ENCODE measurements around the gene KDM2A.
"Not testable (repeated sequence)": the region's sequence is repeated elsewhere in the genome, so short reads cannot be mapped to it uniquely, and the experiment has no call there.

Gene KDM2A

GRCh38 chr11:67168911-67169310, 49.8 kb downstream of the KDM2A start:
- DNase-seq (ENCODE audit: low spot score), result not testable (repeated sequence)

GRCh38 chr11:67174311-67174710, 55.2 kb downstream of the KDM2A start:
- DNase-seq (ENCODE audit: low spot score), result no peak

DNA sequence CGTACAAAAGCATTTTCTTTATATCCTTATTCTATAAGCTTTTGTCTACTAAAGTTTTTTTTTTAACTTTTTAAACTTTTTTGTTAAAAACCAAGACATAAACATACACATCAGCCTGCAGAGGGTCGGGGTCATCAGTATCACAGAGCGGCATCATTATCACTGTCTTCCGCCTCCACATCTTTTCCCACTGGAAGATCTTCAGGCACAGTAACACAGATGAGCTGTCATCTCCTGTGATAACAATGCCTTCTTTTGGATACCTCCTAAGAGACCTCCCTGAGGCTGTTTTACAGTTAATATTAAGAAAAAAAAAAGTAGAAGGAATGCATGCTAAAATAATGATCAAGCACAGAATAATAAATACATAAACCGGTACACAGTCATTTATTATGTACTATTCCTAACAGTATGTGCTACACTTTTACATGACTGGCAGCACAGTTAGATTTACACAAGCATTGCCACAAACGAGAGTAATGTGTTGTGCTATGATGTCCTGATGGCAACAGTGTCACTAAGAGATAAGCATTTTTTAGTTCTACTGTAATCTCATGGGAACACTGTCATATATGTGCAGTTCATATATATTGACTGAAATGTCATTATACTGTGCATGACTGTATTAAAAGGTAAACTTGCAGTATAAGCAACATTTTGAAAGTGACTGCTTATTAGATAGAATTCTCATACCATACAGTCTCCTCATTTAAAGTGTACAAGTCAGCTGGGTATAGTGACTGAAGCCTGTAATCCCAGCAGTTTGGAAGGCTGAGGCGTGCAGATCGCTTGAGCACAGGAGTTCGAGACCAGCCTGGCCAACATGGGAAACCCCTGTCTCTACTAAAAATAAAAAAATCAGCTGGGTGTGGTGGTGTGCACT, 58.6 kb downstream of the KDM2A start:
- no peak for DNase-seq (ENCODE audit: low spot score)

- no peak for DNase-seq (ENCODE audit: low spot score)
Measured at GRCh38 chr11:67178421-67178820, 59.4 kb downstream of the KDM2A start.

DNA sequence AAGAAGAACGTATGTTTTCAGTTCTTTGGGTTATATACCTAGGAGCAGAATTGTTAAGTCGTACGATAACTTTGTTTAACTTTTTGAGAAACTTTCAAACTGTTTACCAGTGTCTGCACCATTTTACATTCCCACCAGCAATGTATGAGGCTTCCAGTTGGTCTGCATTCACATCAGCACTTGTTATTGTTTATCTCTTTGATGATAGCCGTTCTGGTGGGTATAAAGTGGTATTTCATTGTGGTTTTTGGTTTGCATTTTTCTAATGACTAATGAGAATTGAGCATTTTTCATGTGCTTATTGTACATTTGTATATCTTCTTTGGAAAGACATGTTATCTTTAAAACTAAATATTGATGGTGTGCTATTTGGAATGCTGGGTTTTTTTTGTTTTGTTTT, 59.8 kb downstream of the KDM2A start:
- DNase-seq (ENCODE audit: low spot score), result no peak

- DNase-seq (ENCODE audit: low spot score), result no peak
Measured at GRCh38 chr11:67179892-67180490, 60.9 kb downstream of the KDM2A start.

GRCh38 chr11:67194096-67194495, 75.0 kb downstream of the KDM2A start:
- no peak for DNase-seq (ENCODE audit: low spot score)

DNA sequence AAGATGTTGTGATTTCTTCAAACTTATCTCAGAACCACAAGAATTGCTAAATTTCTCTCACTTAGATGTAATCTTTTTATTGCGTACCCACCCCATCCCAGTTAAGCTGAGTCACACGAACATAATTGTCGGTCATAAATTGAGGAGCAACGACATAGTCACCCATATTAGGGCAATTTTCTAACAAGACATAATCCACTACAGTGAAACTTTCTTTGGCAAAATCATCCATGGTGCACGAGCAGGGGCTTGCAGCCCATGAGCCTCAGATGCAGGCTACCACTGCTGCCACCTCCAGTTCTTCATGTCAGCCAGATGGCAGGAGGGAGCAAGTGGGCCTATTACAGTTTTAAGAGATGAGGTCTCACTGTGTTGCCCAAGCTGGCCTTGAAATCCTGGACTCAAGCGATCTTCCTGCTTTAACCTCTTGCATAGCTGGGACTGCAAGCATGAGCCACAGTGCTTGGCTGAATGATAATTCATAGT, 77.0 kb downstream of the KDM2A start:
- no peak for DNase-seq (ENCODE audit: low spot score)

DNA sequence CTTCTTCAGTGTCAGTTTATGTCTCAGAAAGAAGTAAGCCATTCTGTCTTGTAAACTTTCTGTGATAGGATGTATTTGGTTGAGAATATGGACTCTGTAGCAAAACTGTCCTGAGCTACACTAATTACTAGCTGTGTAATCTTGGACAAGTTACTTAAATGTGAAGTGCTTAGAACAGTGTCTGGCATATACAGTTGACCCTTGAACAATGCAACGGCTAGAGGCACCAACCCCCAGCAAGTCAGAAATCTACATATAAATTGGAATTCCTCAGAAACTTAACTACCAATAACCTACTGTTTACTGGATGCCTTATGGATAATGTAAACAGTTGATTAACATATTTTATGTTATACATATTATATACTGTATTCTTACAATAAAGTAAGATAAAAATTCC, 78.5 kb downstream of the KDM2A start:
- DNase-seq (ENCODE audit: low spot score), result no peak

GRCh38 chr11:67198781-67199180, 79.7 kb downstream of the KDM2A start:
- not testable (repeated sequence) for DNase-seq (ENCODE audit: low spot score)

- no peak for DNase-seq (ENCODE audit: low spot score)
Measured at GRCh38 chr11:67199751-67200150, 80.7 kb downstream of the KDM2A start.

DNA sequence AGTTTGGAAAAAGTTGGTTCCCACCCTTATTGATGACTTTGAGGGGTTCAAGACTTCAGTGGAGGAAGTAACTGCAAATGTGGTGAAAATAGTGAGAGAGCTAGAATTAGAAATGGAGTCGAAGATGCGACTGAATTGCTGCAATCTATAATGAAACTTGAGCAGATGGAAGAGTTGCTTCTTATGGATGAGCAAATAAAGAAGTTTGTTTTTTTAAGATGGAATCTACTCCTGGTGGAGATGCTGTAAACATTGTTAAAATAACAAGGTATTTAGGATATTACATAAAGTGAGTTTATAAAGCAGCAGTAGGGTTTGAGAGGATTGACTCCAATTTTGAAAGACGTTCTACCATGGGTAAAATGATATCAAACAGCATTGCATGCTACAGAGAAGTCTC, 83.0 kb downstream of the KDM2A start:
- no peak for DNase-seq (ENCODE audit: low spot score)

DNA sequence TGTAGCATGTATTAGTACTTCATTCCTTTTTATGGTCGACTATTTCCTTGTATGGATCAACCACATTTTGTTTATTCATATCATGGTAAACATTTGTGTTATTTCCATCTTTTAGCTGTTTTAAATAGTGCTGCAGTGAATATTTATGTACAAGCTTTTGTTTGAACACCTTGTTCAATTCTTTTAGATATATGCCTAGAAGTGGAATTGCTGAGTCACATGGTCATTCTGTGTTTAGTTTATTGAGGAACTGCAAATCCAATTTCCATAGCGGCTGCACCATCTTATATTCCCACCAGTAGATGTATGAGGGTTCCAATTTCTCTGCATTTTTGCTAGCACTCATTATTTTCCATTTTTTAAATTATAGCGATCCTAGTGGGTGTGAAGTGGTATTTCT, 85.8 kb downstream of the KDM2A start:
- DNase-seq (ENCODE audit: low spot score), result no peak

- DNase-seq (ENCODE audit: low spot score), result not testable (repeated sequence)
Measured at GRCh38 chr11:67209222-67209621, 90.2 kb downstream of the KDM2A start.

DNA sequence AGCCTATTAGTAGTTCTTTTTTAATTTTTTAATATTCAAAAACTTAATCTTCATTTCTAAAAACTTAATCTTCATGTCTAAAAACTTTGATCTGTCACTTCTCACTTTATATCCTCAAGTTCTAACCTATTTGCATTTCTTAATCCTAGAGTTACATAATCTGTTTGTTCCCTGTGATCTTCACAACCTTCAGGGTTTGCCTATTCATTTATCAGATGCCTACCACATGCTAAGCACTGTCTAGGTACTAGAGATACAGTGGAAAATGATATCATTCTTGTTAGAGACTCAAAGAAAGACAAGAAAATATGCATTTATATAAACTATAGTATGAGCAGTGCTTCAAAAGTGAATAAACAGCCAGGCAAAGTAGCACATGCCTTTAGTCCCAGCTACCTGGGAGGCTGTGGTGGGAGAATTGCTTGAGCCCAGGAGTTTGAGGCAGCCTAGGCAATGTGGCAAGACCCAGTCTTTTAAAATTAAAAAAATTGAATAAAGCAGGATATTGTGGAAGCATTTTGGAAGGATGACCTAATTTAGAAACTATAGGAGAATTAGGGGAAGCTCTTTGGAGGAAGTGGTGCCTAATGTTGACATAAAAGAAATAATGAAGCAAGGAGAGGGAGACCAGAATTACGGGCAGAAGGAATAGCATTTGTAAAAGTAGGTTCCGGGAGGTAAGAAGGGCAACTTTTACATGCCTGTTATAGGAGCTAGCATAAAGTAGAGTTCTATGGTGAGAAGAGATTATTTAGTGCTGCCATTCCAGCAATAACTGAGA, 92.8 kb downstream of the KDM2A start:
- no peak for DNase-seq (ENCODE audit: low spot score)

GRCh38 chr11:67213178-67213621, 94.1 kb downstream of the KDM2A start:
- DNase-seq (ENCODE audit: low spot score), result no peak

GRCh38 chr11:67227726-67228125, 108.7 kb downstream of the KDM2A start:
- no peak for DNase-seq (ENCODE audit: low spot score)

- DNase-seq (ENCODE audit: low spot score), result no peak
Measured at GRCh38 chr11:67230406-67230805, 111.3 kb downstream of the KDM2A start.

GRCh38 chr11:67230886-67231285, 111.8 kb downstream of the KDM2A start:
- no peak for DNase-seq (ENCODE audit: low spot score)

DNA sequence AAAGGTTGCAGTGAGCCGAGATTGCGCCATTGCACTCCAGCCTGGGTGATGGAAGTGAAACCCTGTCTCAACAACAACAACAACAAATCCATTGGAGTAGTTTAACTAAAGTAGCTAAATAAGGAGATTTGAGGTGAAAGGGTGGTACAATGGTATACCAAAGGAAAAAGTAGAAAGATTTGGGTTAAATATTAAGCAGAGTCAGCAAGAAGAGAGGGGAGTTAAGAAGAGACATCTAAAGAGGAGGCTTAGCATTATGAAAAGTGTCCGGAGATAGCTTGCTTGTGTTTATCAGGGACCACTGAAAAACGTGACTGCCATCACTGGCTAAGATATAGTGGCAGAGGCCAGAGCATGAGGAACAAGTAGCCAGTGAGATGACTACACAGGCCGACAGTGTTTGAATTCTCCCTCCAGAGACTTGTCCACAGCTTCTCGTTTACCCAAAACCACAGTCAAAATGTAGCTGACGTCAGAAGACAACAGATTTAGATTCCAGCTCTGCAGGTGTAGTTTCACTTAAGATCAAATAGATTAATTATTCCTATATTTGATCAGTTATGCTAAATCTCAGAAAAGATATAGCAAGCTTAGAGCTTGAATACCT, 114.6 kb downstream of the KDM2A start:
- no peak for DNase-seq (ENCODE audit: low spot score)

DNA sequence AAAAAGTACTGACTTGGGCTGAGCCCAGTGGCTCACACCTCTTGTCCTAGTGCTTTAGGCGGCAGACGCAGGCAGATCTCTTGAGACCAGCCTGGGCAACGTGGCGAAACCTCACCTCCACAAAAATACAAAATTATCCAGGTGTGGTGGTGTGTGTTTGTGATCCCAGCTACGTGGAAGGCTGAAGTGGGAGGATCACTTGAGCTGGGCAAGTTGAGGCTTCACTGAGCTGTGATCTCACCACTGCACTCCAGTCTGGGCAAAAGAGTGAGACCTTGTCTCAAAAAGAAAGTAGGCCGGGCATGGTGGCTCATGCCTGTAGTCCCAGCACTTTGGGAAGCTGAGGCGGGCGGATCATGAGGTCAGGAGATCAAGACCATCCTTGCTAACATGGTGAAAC, 115.5 kb downstream of the KDM2A start:
- not testable (repeated sequence) for DNase-seq (ENCODE audit: low spot score)

GRCh38 chr11:67237574-67237973, 118.5 kb downstream of the KDM2A start:
- DNase-seq (ENCODE audit: low spot score), result no peak
